ENCODE data around the gene PDK2.

PDK2 gene

GRCh38 chr17:50107790-50108414, 12.8 kb downstream of the PDK2 start:
- Mint-ChIP-seq H3K27ac (no peak overlapping the region), H3K9me3 (no peaks in the 10 kb centered on the region), H3K4me1 (peaks cover 7% of the 10 kb centered on the region), H3K36me3 (ENCODE audit: low read depth) (peaks cover 32% of the 10 kb centered on the region), H3K4me3 (no peak overlapping the region), H3K27me3 (ENCODE audit: low read depth) (no peaks in the 10 kb centered on the region)
- no peak for TF ChIP-seq CTCF (IDR thresholded peaks at IDR 0.05; ENCODE audit: unreplicated experiment in 3 of 3)

DNA sequence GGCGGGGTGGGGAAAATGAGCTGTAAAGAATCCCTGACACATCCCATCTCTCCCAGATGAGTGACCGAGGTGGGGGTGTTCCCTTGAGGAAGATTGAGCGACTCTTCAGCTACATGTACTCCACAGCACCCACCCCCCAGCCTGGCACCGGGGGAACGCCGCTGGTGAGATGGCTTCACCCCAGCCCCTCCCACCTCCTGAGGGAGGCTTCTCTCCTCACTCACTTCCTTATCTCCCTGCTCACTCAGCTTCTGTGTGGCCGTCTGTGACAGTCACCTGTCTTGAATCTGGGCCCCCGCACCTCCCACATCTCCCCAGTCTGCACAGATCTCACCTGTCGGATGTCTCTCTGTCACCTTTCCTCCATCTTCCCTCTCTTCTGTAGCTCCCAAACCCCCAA, 13.4 kb downstream of the PDK2 start:
- Mint-ChIP-seq H3K27ac (peak overlapping the region in 1 of 3 experiments; percentile 14), H3K9me3 (no peaks in the 10 kb centered on the region), H3K4me3 (no peak overlapping the region), H3K27me3 (ENCODE audit: low read depth) (no peaks in the 10 kb centered on the region), H3K36me3 (ENCODE audit: low read depth) (peaks cover 34% of the 10 kb centered on the region), H3K4me1 (peaks cover under 1% of the 10 kb centered on the region)
- no peak for TF ChIP-seq CTCF (IDR thresholded peaks at IDR 0.05; ENCODE audit: unreplicated experiment in 3 of 3)

GRCh38 chr17:50109207-50109606, 14.1 kb downstream of the PDK2 start:
- Mint-ChIP-seq H3K9me3 (no peaks in the 10 kb centered on the region), H3K27me3 (ENCODE audit: low read depth) (no peaks in the 10 kb centered on the region), H3K36me3 (ENCODE audit: low read depth) (peaks cover 37% of the 10 kb centered on the region), H3K27ac (no peak overlapping the region), H3K4me1 (no peaks in the 10 kb centered on the region), H3K4me3 (no peak overlapping the region)
- no peak for TF ChIP-seq CTCF (IDR thresholded peaks at IDR 0.05; ENCODE audit: unreplicated experiment in 3 of 3)

DNA sequence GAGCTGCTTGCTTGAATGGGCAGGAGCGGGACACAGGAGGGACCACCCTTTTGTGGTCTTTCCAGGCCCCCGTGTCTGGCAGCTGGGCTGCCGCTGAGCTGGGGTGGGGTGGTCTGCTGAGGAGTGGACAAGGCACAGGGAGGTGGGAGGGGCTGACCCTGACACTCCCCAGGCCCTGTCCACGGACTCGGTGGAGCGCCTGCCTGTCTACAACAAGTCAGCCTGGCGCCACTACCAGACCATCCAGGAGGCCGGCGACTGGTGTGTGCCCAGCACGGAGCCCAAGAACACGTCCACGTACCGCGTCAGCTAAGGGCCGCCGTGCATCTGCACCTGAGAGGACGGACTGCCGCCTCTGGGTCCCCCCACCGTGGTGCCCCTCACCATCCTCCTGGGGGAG, 14.6 kb downstream of the PDK2 start:
- no peak for TF ChIP-seq CTCF (IDR thresholded peaks at IDR 0.05; ENCODE audit: unreplicated experiment in 3 of 3)
- peaks cover 38% of the 10 kb centered on the region for H3K36me3 Mint-ChIP-seq (ENCODE audit: low read depth)
- no peaks in the 10 kb centered on the region for H3K9me3 Mint-ChIP-seq
- H3K4me3 Mint-ChIP-seq, result no peak overlapping the region
- H3K4me1 Mint-ChIP-seq, result peaks cover 2% of the 10 kb centered on the region
- H3K27me3 Mint-ChIP-seq (ENCODE audit: low read depth), result no peaks in the 10 kb centered on the region
- H3K27ac Mint-ChIP-seq, result no peak overlapping the region

DNA sequence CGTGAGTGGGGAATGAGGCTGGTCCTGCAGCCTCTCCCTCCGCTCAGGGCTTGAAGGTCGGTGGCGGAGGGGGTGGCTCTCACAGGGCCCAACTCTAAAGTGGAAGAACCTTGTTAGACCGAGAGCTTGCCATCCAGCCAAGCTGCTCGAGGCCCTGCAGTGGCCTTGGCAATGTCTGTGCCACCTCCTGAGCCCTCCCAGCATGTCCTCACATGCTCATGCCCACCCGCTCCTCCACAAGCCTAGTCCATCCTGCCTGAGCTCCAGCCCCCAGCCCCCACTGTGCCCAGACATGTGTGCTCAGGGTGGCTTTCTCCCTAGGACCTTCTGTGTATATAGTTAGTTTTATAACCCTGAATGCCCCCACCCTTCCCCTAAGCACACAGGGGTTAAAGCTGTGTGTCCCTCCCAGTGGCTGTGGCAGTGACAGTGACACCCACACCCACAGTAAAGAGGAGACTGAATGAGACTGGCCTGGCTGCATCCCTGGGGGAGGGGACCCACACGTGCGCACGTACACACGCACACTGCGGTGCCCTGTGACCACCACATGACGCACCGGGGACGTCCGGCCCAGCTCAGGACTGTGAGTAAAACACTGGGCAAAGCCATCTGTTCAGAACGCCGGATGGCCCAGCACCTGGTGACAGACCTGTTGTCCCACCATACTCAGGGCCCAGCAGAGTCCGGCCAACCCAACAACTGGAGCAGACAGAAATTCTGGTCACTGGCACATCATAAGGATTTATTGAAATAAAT, 15.6 kb downstream of the PDK2 start:
- no peak overlapping the region for H3K27ac Mint-ChIP-seq
- H3K9me3 Mint-ChIP-seq, result no peaks in the 10 kb centered on the region
- TF ChIP-seq CTCF (IDR thresholded peaks at IDR 0.05; ENCODE audit: unreplicated experiment in 3 of 3), result no peak
- no peak overlapping the region for H3K4me3 Mint-ChIP-seq
- H3K36me3 Mint-ChIP-seq (ENCODE audit: low read depth), result peaks cover 36% of the 10 kb centered on the region
- peaks cover 6% of the 10 kb centered on the region for H3K4me1 Mint-ChIP-seq
- peaks cover 4% of the 10 kb centered on the region for H3K27me3 Mint-ChIP-seq (ENCODE audit: low read depth)
